ENCODE results near the gene FGD5.

The FGD5 gene

GRCh38 chr3:14810801-14811661, 7.7 kb upstream of the FGD5 start:
- TF ChIP-seq MYC (IDR thresholded peaks at IDR 0.05; ENCODE audit: low read depth, low read length) (no peak), POLR2A (IDR thresholded peaks at IDR 0.05; ENCODE audit: extremely low read depth, insufficient read length) (no peak), CTCF (IDR thresholded peaks at IDR 0.05; ENCODE audit: low read depth, low read length) (no peak), MAX (IDR thresholded peaks at IDR 0.05; ENCODE audit: low read depth, low read length) (no peak)
- H3K4me3 ChIP-seq (ENCODE audit: low read depth, low read length): no peak overlapping the region
- no peak for DNase-seq (ENCODE audit: low read depth)

- no peak overlapping the region for H3K4me3 ChIP-seq (ENCODE audit: low read depth, low read length)
- no peak for TF ChIP-seq CTCF (IDR thresholded peaks at IDR 0.05; ENCODE audit: low read depth, low read length)
- TF ChIP-seq POLR2A (IDR thresholded peaks at IDR 0.05; ENCODE audit: extremely low read depth, insufficient read length): no peak
- no peak for TF ChIP-seq MYC (IDR thresholded peaks at IDR 0.05; ENCODE audit: low read depth, low read length)
- TF ChIP-seq MAX (IDR thresholded peaks at IDR 0.05; ENCODE audit: low read depth, low read length): no peak
- DNase-seq (ENCODE audit: low read depth): no peak
Measured at GRCh38 chr3:14811684-14812083, 7.1 kb upstream of the FGD5 start.

DNA sequence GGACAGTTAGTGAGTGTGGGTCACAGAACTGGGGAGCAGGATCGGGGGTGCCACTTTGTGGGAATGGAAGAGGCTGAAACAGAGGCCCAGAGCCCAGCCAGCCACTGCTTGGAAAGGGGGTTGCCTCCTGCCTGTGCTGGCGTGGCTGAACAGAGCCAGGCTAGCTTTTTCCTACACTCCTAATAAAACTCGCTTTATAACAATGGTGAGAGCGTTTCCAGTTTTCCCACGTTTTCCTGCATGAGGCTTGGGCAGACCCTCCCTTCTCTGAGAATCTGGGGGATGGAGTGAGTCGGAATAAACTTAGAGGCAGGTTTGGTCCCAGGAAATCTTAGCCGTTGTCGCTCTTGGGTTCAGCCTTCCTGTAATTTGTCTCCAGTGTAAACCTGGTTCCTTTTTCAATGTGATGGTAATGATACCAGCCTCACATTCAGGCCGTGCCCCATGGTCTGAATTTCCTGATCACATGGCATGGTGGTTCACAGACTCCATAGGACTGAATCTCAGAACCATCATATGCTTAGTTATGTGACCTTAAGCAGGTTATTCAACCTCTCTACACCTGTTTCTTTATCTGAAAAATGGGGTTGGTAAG, 6.5 kb upstream of the FGD5 start:
- TF ChIP-seq CTCF (IDR thresholded peaks at IDR 0.05; ENCODE audit: low read depth, low read length) (no peak), POLR2A (IDR thresholded peaks at IDR 0.05; ENCODE audit: extremely low read depth, insufficient read length) (no peak), MAX (IDR thresholded peaks at IDR 0.05; ENCODE audit: low read depth, low read length) (no peak), MYC (IDR thresholded peaks at IDR 0.05; ENCODE audit: low read depth, low read length) (no peak)
- no peak for DNase-seq (ENCODE audit: low read depth)
- H3K4me3 ChIP-seq (ENCODE audit: low read depth, low read length): no peak overlapping the region

DNA sequence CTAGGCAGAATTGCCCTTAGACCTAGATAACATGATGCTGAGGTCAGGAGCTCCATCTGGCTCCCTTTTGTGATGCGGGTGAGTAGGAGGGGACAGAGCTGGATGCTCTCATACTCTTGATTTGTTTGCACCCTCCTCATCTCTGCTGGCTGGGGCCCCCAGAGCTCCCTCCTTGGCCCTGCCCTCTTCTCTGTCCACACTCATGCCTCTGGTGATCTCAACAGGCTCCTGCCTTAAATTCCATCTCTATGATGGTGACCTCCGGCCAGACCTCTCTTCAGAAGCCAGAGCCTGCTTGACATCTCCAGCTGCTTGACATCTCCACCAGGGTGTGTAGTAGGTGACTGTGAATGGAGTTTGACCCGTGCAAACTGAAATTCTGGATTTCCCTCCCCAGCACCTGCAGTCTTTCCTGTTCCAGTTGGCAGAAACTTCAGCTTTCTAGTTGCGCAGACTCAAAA, 4.3 kb upstream of the FGD5 start:
- H3K4me3 ChIP-seq (ENCODE audit: low read depth, low read length): no peak overlapping the region
- DNase-seq (ENCODE audit: low read depth): no peak
- TF ChIP-seq POLR2A (IDR thresholded peaks at IDR 0.05; ENCODE audit: extremely low read depth, insufficient read length): no peak
- no peak for TF ChIP-seq MYC (IDR thresholded peaks at IDR 0.05; ENCODE audit: low read depth, low read length)
- TF ChIP-seq MAX (IDR thresholded peaks at IDR 0.05; ENCODE audit: low read depth, low read length): no peak
- TF ChIP-seq CTCF (IDR thresholded peaks at IDR 0.05; ENCODE audit: low read depth, low read length): no peak

DNA sequence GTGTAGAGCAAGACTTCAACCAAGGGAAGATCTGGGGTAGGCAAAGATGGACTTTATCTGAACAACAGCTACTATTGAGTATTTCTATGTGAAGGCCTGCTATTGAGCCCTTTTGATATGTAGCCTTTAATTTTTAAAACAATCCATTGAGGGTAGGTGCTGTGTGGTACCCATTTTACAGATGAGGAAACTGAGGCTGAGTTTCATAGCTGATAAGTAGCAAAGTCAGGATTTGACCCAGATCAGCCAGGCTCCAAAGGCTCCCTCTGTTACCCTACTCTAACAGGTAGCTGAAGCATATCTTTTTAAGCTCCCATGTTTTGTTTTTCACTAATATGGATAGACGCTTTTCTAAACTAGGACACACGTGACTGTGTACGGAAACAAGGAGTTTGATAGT, 2.4 kb upstream of the FGD5 start:
- no peak for DNase-seq (ENCODE audit: low read depth)
- H3K4me3 ChIP-seq (ENCODE audit: low read depth, low read length): no peak overlapping the region
- no peak for TF ChIP-seq POLR2A (IDR thresholded peaks at IDR 0.05; ENCODE audit: extremely low read depth, insufficient read length)
- no peak for TF ChIP-seq CTCF (IDR thresholded peaks at IDR 0.05; ENCODE audit: low read depth, low read length)
- TF ChIP-seq MAX (IDR thresholded peaks at IDR 0.05; ENCODE audit: low read depth, low read length): no peak
- no peak for TF ChIP-seq MYC (IDR thresholded peaks at IDR 0.05; ENCODE audit: low read depth, low read length)
